T-helper 1 cell treated with Interleukin-12 subunit alpha and Interleukin-12 subunit beta and Interleukin-4 antibody, amounts not matched to agents 30 μg/mL and 1 μg/mL, for 36 hours (primary cell): ENCODE measurements around the gene OTULIN.
A peak's percentile ranks its signal among the peaks of the same experiment; 100 is the strongest.

Experiments
- H3K27ac Mint-ChIP-seq: one replicate; pipeline ENCODE4 v1.8.0; 2021; ENCODE audit warnings: mild to moderate bottlenecking, mixed read lengths
- H3K27me3 Mint-ChIP-seq: one replicate; pipeline ENCODE4 v1.8.0; 2021; ENCODE audit warnings: low read depth, mixed read lengths
- H3K36me3 Mint-ChIP-seq: one replicate; pipeline ENCODE4 v1.8.0; 2021; ENCODE audit warnings: low read depth, mixed read lengths
- H3K4me1 Mint-ChIP-seq: one replicate; pipeline ENCODE4 v1.8.0; 2021; ENCODE audit warnings: low read depth, mixed read lengths
- H3K4me3 Mint-ChIP-seq: one replicate; pipeline ENCODE4 v1.8.0; 2021; ENCODE audit warnings: mild to moderate bottlenecking, moderate library complexity, mixed read lengths
- H3K9me3 Mint-ChIP-seq: one replicate; pipeline ENCODE4 v1.8.0; 2021; ENCODE audit warnings: mixed read lengths

Gene OTULIN

GRCh38 chr5:14664270-14665100 is at the start of gene OTULIN:
Gene OTULIN (plus strand): TSS chr5:14664718. CDS start chr5:14664826, 108 bp downstream.
- Mint-ChIP-seq H3K9me3 (no peaks in the 10 kb centered on the region), H3K36me3 (peaks cover 36% of the 10 kb centered on the region), H3K4me3 (peak within 1 kb of the TSS; percentile 93), H3K4me1 (peaks cover 59% of the 10 kb centered on the region), H3K27ac (peak within 1 kb of the TSS; percentile 94), H3K27me3 (no peaks in the 10 kb centered on the region)

GRCh38 chr5:14615365-14615764 is 49.2 kb upstream of the OTULIN start:
- H3K4me3 Mint-ChIP-seq, result no peak overlapping the region
- H3K4me1 Mint-ChIP-seq, result no peaks in the 10 kb centered on the region
- no peaks in the 10 kb centered on the region for H3K27me3 Mint-ChIP-seq
- H3K27ac Mint-ChIP-seq, result no peak overlapping the region
- H3K36me3 Mint-ChIP-seq, result peaks cover 48% of the 10 kb centered on the region
- H3K9me3 Mint-ChIP-seq, result no peaks in the 10 kb centered on the region

- H3K36me3 Mint-ChIP-seq, result peaks cover 47% of the 10 kb centered on the region
These were observed 47.1 kb upstream of the OTULIN start for GRCh38 chr5:14617441-14617840.

GRCh38 chr5:14627270-14627669 is 37.2 kb upstream of the OTULIN start:
- peaks cover under 1% of the 10 kb centered on the region for H3K9me3 Mint-ChIP-seq
- no peaks in the 10 kb centered on the region for H3K36me3 Mint-ChIP-seq
- no peaks in the 10 kb centered on the region for H3K27me3 Mint-ChIP-seq
- no peaks in the 10 kb centered on the region for H3K4me1 Mint-ChIP-seq
- no peak overlapping the region for H3K4me3 Mint-ChIP-seq
- no peak overlapping the region for H3K27ac Mint-ChIP-seq

More at GRCh38 chr5:14617441-14617840, 47.1 kb upstream of the OTULIN start:
- Mint-ChIP-seq H3K27me3 (no peaks in the 10 kb centered on the region), H3K27ac (no peak overlapping the region), H3K4me1 (no peaks in the 10 kb centered on the region), H3K9me3 (peaks cover 14% of the 10 kb centered on the region), H3K4me3 (no peak overlapping the region)

- Mint-ChIP-seq H3K4me1 (no peaks in the 10 kb centered on the region), H3K9me3 (no peaks in the 10 kb centered on the region), H3K27me3 (no peaks in the 10 kb centered on the region), H3K4me3 (no peak overlapping the region), H3K27ac (no peak overlapping the region), H3K36me3 (no peaks in the 10 kb centered on the region)
These were observed 36.2 kb upstream of the OTULIN start for GRCh38 chr5:14628346-14628745.

GRCh38 chr5:14630671-14631070 is 33.8 kb upstream of the OTULIN start:
- Mint-ChIP-seq H3K36me3 (no peaks in the 10 kb centered on the region), H3K4me1 (no peaks in the 10 kb centered on the region), H3K27ac (no peak overlapping the region), H3K27me3 (no peaks in the 10 kb centered on the region), H3K4me3 (no peak overlapping the region), H3K9me3 (no peaks in the 10 kb centered on the region)

GRCh38 chr5:14635656-14636055 is 28.9 kb upstream of the OTULIN start:
- Mint-ChIP-seq H3K27ac (no peak overlapping the region), H3K4me3 (no peak overlapping the region), H3K27me3 (peaks cover 25% of the 10 kb centered on the region), H3K36me3 (no peaks in the 10 kb centered on the region), H3K9me3 (no peaks in the 10 kb centered on the region), H3K4me1 (no peaks in the 10 kb centered on the region)

- no peak overlapping the region for H3K27ac Mint-ChIP-seq
- H3K4me1 Mint-ChIP-seq, result peaks cover under 1% of the 10 kb centered on the region
- H3K9me3 Mint-ChIP-seq, result no peaks in the 10 kb centered on the region
- no peak overlapping the region for H3K4me3 Mint-ChIP-seq
- peaks cover 39% of the 10 kb centered on the region for H3K27me3 Mint-ChIP-seq
- H3K36me3 Mint-ChIP-seq, result no peaks in the 10 kb centered on the region
These were observed 23.8 kb upstream of the OTULIN start for GRCh38 chr5:14640765-14641164.

- no peaks in the 10 kb centered on the region for H3K36me3 Mint-ChIP-seq
- peaks cover 29% of the 10 kb centered on the region for H3K27me3 Mint-ChIP-seq
- no peaks in the 10 kb centered on the region for H3K9me3 Mint-ChIP-seq
- no peak overlapping the region for H3K4me3 Mint-ChIP-seq
- H3K27ac Mint-ChIP-seq, result no peak overlapping the region
- peaks cover 3% of the 10 kb centered on the region for H3K4me1 Mint-ChIP-seq
These were observed 19.8 kb upstream of the OTULIN start for GRCh38 chr5:14644623-14645237.

GRCh38 chr5:14650052-14650451 is 14.5 kb upstream of the OTULIN start:
- Mint-ChIP-seq H3K36me3 (no peaks in the 10 kb centered on the region), H3K9me3 (no peaks in the 10 kb centered on the region), H3K4me1 (peaks cover 6% of the 10 kb centered on the region), H3K27me3 (peaks cover 24% of the 10 kb centered on the region), H3K4me3 (no peak overlapping the region), H3K27ac (no peak overlapping the region)

- Mint-ChIP-seq H3K4me3 (no peak overlapping the region), H3K27me3 (peaks cover 10% of the 10 kb centered on the region), H3K27ac (no peak overlapping the region), H3K4me1 (peaks cover 16% of the 10 kb centered on the region), H3K9me3 (no peaks in the 10 kb centered on the region), H3K36me3 (no peaks in the 10 kb centered on the region)
These were observed 9.3 kb upstream of the OTULIN start for GRCh38 chr5:14655146-14655741.

- Mint-ChIP-seq H3K4me3 (no peak overlapping the region), H3K27me3 (no peaks in the 10 kb centered on the region), H3K27ac (no peak overlapping the region), H3K9me3 (no peaks in the 10 kb centered on the region), H3K36me3 (peaks cover 4% of the 10 kb centered on the region), H3K4me1 (peaks cover 25% of the 10 kb centered on the region)
These were observed 7.6 kb upstream of the OTULIN start for GRCh38 chr5:14656898-14657297.

- Mint-ChIP-seq H3K27me3 (no peaks in the 10 kb centered on the region), H3K4me1 (peaks cover 38% of the 10 kb centered on the region), H3K4me3 (no peak overlapping the region), H3K9me3 (no peaks in the 10 kb centered on the region), H3K36me3 (peaks cover 11% of the 10 kb centered on the region), H3K27ac (no peak overlapping the region)
These were observed 4.5 kb upstream of the OTULIN start for GRCh38 chr5:14659821-14660607.

GRCh38 chr5:14660833-14661232 is 3.7 kb upstream of the OTULIN start:
- Mint-ChIP-seq H3K36me3 (peaks cover 15% of the 10 kb centered on the region), H3K27me3 (no peaks in the 10 kb centered on the region), H3K9me3 (no peaks in the 10 kb centered on the region), H3K4me1 (peaks cover 36% of the 10 kb centered on the region), H3K4me3 (no peak overlapping the region), H3K27ac (no peak overlapping the region)
